ENCODE measurements around the gene CRYAA.

- TF ChIP-seq, protein P1, sequence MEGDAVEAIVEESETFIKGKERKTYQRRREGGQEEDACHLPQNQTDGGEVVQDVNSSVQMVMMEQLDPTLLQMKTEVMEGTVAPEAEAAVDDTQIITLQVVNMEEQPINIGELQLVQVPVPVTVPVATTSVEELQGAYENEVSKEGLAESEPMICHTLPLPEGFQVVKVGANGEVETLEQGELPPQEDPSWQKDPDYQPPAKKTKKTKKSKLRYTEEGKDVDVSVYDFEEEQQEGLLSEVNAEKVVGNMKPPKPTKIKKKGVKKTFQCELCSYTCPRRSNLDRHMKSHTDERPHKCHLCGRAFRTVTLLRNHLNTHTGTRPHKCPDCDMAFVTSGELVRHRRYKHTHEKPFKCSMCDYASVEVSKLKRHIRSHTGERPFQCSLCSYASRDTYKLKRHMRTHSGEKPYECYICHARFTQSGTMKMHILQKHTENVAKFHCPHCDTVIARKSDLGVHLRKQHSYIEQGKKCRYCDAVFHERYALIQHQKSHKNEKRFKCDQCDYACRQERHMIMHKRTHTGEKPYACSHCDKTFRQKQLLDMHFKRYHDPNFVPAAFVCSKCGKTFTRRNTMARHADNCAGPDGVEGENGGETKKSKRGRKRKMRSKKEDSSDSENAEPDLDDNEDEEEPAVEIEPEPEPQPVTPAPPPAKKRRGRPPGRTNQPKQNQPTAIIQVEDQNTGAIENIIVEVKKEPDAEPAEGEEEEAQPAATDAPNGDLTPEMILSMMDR (IDR thresholded peaks at IDR 0.05), result no peak
- TF ChIP-seq POLR2AphosphoS5 (IDR thresholded peaks at IDR 0.05) (no peak), EP300 (IDR thresholded peaks at IDR 0.05; ENCODE audit: low read depth) (no peak), POLR2A (IDR thresholded peaks at IDR 0.05) (no peak)
Measured at GRCh38 chr21:43207868-43208267, 39.1 kb downstream of the CRYAA start.
